B cell (primary cell): ENCODE measurements around the gene CYP27A1. TPM values are rescaled to one million over a fixed set of nuclear protein-coding genes. Genes with fewer than 3 reads are reported as not detected.

Experiments
- ATAC-seq: fragments of 200-7000 bp; cut with Tn5 transposase; one replicate; pipeline ENCODE4 v1.10.0; 2021; ENCODE audit warnings: low read depth, mild to moderate bottlenecking, moderate number of reproducible peaks, moderate library complexity
- CTCF ChIA-PET: fragments of 350-600 bp; sonication (Branson Sonifier 250); formaldehyde crosslinking; loops from one replicate; lab custom pipeline; 2021; ENCODE audit warnings: antibody characterized with exemption, inconsistent platforms; lab: Charles Lee
- POLR2A ChIA-PET: fragments of 350-600 bp; sonication (Branson Sonifier 250); formaldehyde crosslinking; loops from one replicate; lab custom pipeline; 2021; ENCODE audit warnings: antibody characterized with exemption; lab: Charles Lee
- DNase-seq: peaks from one replicate; pipeline ENCODE4 v3.0.0; 2013
- H2AFZ ChIP-seq: 2 replicates; pipeline ENCODE4 v1.6.1; 2012; ENCODE audit warnings: mild to moderate bottlenecking, low read depth, low read length; ENCODE audit not compliant: insufficient read depth, poor library complexity, severe bottlenecking
- H3K27ac ChIP-seq, 2 donors: 1 replicate in 1 of 2; 2 replicates in 1 of 2; pipeline ENCODE4 v1.5.1; 2012 to 2013; ENCODE audit warnings: low read length in 2 of 2, mild to moderate bottlenecking in 2 of 2, moderate library complexity in 1 of 2
- H3K27me3 ChIP-seq, 4 experiments: fragments of 200-600 bp in 1 of 4; sonication (generic) in 1 of 4; replicated peaks in 1 of 4; 1 replicate in 2 of 4; 2 replicates in 2 of 4; pipeline versions ENCODE4 v1.6.1 to v1.7.0; 2013 to 2016; ENCODE audit warnings: low read length in 3 of 4, mild to moderate bottlenecking in 2 of 4, mixed read lengths in 1 of 4, moderate library complexity in 1 of 4; ENCODE audit not compliant: insufficient read depth in 4 of 4, control insufficient read depth in 3 of 4; ENCODE audit errors: control extremely low read depth in 1 of 4
- H3K36me3 ChIP-seq, 2 experiments: replicated peaks in 1 of 2; 1 replicate in 1 of 2; 2 replicates in 1 of 2; pipeline versions ENCODE4 v1.6.1 to v1.7.1; 2013; ENCODE audit warnings: low read length in 1 of 2; ENCODE audit not compliant: insufficient read depth in 2 of 2, control insufficient read depth in 1 of 2; ENCODE audit errors: control extremely low read depth in 1 of 2, extremely low read depth in 1 of 2
- H3K4me1 ChIP-seq, 2 donors: fragments of 200-600 bp in 1 of 2; sonication (generic) in 1 of 2; 1 replicate in 1 of 2; 2 replicates in 1 of 2; pipeline versions ENCODE4 v1.5.1 to v1.6.1; 2013 to 2017; ENCODE audit warnings: low read length in 2 of 2; ENCODE audit not compliant: control insufficient read depth in 2 of 2, insufficient read depth in 2 of 2
- H3K4me2 ChIP-seq: replicated peaks from 2 replicates; pipeline ENCODE3; 2012; ENCODE audit warnings: mild to moderate bottlenecking, low read depth, low read length; ENCODE audit not compliant: poor library complexity, severe bottlenecking
- H3K4me3 ChIP-seq, 5 experiments: fragments of 200-600 bp in 1 of 5; sonication (generic) in 1 of 5; 1 replicate in 3 of 5; 2 replicates in 2 of 5; pipeline versions ENCODE4 v1.5.1 to v1.7.0; 2011 to 2016; ENCODE audit warnings: low read length in 4 of 5, mild to moderate bottlenecking in 4 of 5, low read depth in 2 of 5, control low read depth in 1 of 5, moderate library complexity in 1 of 5; ENCODE audit not compliant: insufficient read depth in 1 of 5; ENCODE audit errors: control extremely low read depth in 1 of 5, extremely low read depth in 1 of 5
- H3K79me2 ChIP-seq: fragments of 200-600 bp; sonication (generic); one replicate; pipeline ENCODE4 v1.6.0; 2016; ENCODE audit warnings: low read length; ENCODE audit not compliant: control insufficient read depth, insufficient read depth
- H3K9ac ChIP-seq: fragments of 200-600 bp; sonication (generic); 2 replicates; pipeline ENCODE4 v1.6.1; 2017; ENCODE audit warnings: mild to moderate bottlenecking, low read length, moderate library complexity
- H3K9me3 ChIP-seq, 3 donors: one replicate each; pipeline versions ENCODE4 v1.6.1 to v1.7.1; 2013; ENCODE audit warnings: low read length in 2 of 3; ENCODE audit not compliant: control insufficient read depth in 2 of 3, insufficient read depth in 1 of 3; ENCODE audit errors: control extremely low read depth in 1 of 3
- H4K20me1 ChIP-seq: 2 replicates; pipeline ENCODE4 v1.6.0; 2012; ENCODE audit warnings: mild to moderate bottlenecking, low read length; ENCODE audit not compliant: insufficient read depth, control insufficient read depth, poor library complexity, severe bottlenecking
- H3K27ac Mint-ChIP-seq: one replicate; pipeline ENCODE4 v1.8.0; 2021; ENCODE audit warnings: mixed read lengths
- H3K27me3 Mint-ChIP-seq: one replicate; pipeline ENCODE4 v1.8.0; 2021; ENCODE audit warnings: mixed read lengths
- H3K4me1 Mint-ChIP-seq: one replicate; pipeline ENCODE4 v1.8.0; 2021; ENCODE audit warnings: mixed read lengths
- H3K4me3 Mint-ChIP-seq: one replicate; pipeline ENCODE4 v1.8.0; 2021; ENCODE audit warnings: mixed read lengths
- H3K9me3 Mint-ChIP-seq: one replicate; pipeline ENCODE4 v1.8.0; 2022; ENCODE audit warnings: mixed read lengths; ENCODE audit not compliant: insufficient read depth
- CTCF ChIP-seq: fragments of 200-600 bp; IDR thresholded peaks from one replicate; pipeline ENCODE4 v1.8.0; 2022; ENCODE audit warnings: antibody characterized with exemption, mild to moderate bottlenecking
- EZH2 ChIP-seq: IDR thresholded peaks from 2 replicates; pipeline ENCODE4 v1.6.1; 2012; ENCODE audit warnings: borderline replicate concordance, low read depth, mild to moderate bottlenecking, moderate library complexity, low read length; ENCODE audit not compliant: insufficient read depth, poor library complexity, severe bottlenecking
- WGBS: methylation state at CpG from one replicate; pipeline ENCODE4 v1.1.5; 2013; ENCODE audit warnings: missing lambda C conversion rate; ENCODE audit not compliant: insufficient coverage; 5-methylcytosine and 5-hydroxymethylcytosine counted together
- intact Hi-C: fragments of 100-400 bp; cut with micrococcal nuclease; formaldehyde crosslinking; loops from one replicate; pipeline ENCODE4 v1.10.0; 2022
- polyA minus RNA-seq: library from RNA; depleted of rRNA, polyadenylated mRNA; stranded (reverse); fragments of >200 nt; gene quantifications from 2 replicates; pipeline ENCODE4 v1.2.3, GENCODE V29; 2012
- polyA plus RNA-seq: library from polyadenylated mRNA; depleted of rRNA; stranded (reverse); fragments of >200 nt; gene quantifications from 2 replicates; pipeline ENCODE4 v1.2.3, GENCODE V29; 2012
- total RNA-seq, 2 donors: library from RNA; stranded (reverse); fragments of 120-200 nt in 1 of 2; gene quantifications; 1 replicate in 1 of 2; 2 replicates in 1 of 2; pipeline versions ENCODE4 v1.2.3 to v1.2.4, GENCODE V29; 2013 to 2022

The CYP27A1 gene
- total RNA-seq (0.29 and 0.39 TPM in 2 replicates), polyA plus RNA-seq (0.25 and 1.1 TPM in 2 replicates), polyA minus RNA-seq (0.50 and 1.0 TPM in 2 replicates)
- 1.4 TPM for total RNA-seq (2013)

DNA sequence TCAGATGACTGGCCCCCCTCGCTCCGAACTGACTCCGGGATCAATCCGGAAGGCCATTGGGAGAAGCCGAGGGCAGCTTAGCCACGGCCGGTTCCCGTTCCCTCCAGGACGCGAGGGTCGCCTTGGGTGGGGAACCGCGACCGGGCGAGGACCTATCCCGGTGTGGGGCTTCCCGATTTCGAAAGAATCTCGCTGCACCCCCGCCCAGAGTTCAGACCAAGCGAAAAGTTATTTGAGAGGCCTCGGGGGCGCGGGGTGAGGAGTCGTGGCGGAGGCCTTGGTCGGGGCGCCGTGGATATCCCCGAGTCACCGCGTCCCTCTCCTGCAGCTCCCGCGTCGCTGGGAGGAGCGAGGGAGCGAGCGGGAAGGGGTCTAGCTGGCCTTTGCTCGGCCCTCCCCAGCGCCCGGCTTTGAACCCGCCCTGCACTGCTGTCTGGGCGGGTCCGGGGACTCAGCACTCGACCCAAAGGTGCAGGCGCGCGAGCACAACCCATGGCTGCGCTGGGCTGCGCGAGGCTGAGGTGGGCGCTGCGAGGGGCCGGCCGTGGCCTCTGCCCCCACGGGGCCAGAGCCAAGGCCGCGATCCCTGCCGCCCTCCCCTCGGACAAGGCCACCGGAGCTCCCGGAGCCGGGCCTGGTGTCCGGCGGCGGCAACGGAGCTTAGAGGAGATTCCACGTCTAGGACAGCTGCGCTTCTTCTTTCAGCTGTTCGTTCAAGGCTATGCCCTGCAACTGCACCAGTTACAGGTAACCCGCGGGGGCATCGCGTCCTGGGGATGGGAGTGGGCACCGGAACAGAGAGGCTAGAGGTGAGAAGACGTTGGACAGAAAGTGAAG, at the start of gene CYP27A1:
Gene CYP27A1, plus strand, starts transcription at position 457 of the 837 bp plus-strand sequence. Its CDS starts 36 bp downstream, at position 493.
- Histone ChIP-seq H3K27ac (no peak within 1 kb of the TSS), H3K4me1 (peaks cover 6 to 11% of the 10 kb centered on the region in 2 donors), H2AFZ (no peak within 1 kb of the TSS), H3K4me3 (no peak within 1 kb of the TSS), H3K36me3 (no peaks in the 10 kb centered on the region), H4K20me1 (no peaks in the 10 kb centered on the region), H3K9me3 (peaks cover 0 to 14% (median 4%) of the 10 kb centered on the region in 3 donors), H3K79me2 (no peaks in the 10 kb centered on the region), H3K9ac (no peak within 1 kb of the TSS), H3K4me2 (peak within 1 kb of the TSS; percentile 51), H3K27me3 (peaks cover 0 to 39% (median 16%) of the 10 kb centered on the region in 4 experiments)
- Mint-ChIP-seq H3K9me3 (peaks cover 6% of the 10 kb centered on the region), H3K27me3 (peaks cover 52% of the 10 kb centered on the region), H3K4me1 (peaks cover 6% of the 10 kb centered on the region), H3K27ac (no peak within 1 kb of the TSS), H3K4me3 (no peak within 1 kb of the TSS)
- WGBS: 6% methylated on average over 74 of the region's 76 CpGs
- TF ChIP-seq EZH2 (no peak), CTCF (no peak)
- ChIA-PET CTCF (no interaction called here), POLR2A (no interaction called here)
- DNase-seq (no peak), ATAC-seq (no peak)
- intact Hi-C loops: no loop called here

- peaks cover 1% of the 10 kb centered on the region for H3K9me3 Mint-ChIP-seq
- intact Hi-C loops: no loop called here
- POLR2A ChIA-PET: interaction anchor here (0.6 kb wide), 1 partner anchor 128 kb away, joined by 6 read pairs; no protein-coding TSS in a partner anchor
- DNase-seq (no peak), ATAC-seq (no peak)
- Histone ChIP-seq H3K4me1 (peaks cover 4 to 6% of the 10 kb centered on the region in 2 donors), H3K79me2 (peaks cover 21% of the 10 kb centered on the region), H3K27ac (no peak overlapping the region), H3K9me3 (peaks cover 0 to under 1% (median 0%) of the 10 kb centered on the region in 3 donors), H3K4me3 (no peak overlapping the region), H3K4me2 (no peak overlapping the region), H3K27me3 (no peaks in the 10 kb centered on the region), H2AFZ (no peak overlapping the region), H3K36me3 (peaks cover 5 to 9% of the 10 kb centered on the region in 2 experiments), H4K20me1 (peaks cover 5% of the 10 kb centered on the region), H3K9ac (no peak overlapping the region)
- H3K4me3 Mint-ChIP-seq: no peak overlapping the region
- H3K4me1 Mint-ChIP-seq: peaks cover 13% of the 10 kb centered on the region
- H3K27me3 Mint-ChIP-seq: no peaks in the 10 kb centered on the region
- no CpG with 5 or more reads among the region's 2 CpGs for WGBS
- CTCF ChIA-PET: no interaction called here
- no peak overlapping the region for H3K27ac Mint-ChIP-seq
- TF ChIP-seq CTCF: no peak
- no peak for TF ChIP-seq EZH2
Observed at GRCh38 chr2:218732761-218733158, 49.2 kb upstream of the CYP27A1 start.
